IMR-90 (cell line): ENCODE results near the gene MTF1.
A peak's percentile ranks its signal among the peaks of the same experiment; 100 is the strongest.

Source experiments
- CEBPB ChIP-seq: IDR thresholded peaks from 2 replicates; pipeline ENCODE4 v1.6.1; 2012; ENCODE audit warnings: low read depth, low read length, improper control_type of control experiment
- CHD1 ChIP-seq: IDR thresholded peaks from 2 replicates; pipeline ENCODE4 v1.6.1; 2012; ENCODE audit warnings: low read depth, low read length, improper control_type of control experiment
- CTCF ChIP-seq: conservative IDR thresholded peaks from 2 replicates; pipeline ENCODE4 v1.5.1; 2012; ENCODE audit warnings: mild to moderate bottlenecking, low read depth, low read length, improper control_type of control experiment
- FOS ChIP-seq: fragments of 150-350 bp; IDR thresholded peaks from 2 replicates; pipeline ENCODE4 v1.6.1; 2016; ENCODE audit warnings: low read depth, low read length
- MAFK ChIP-seq: IDR thresholded peaks from 2 replicates; pipeline ENCODE4 v1.6.1; 2012; ENCODE audit warnings: low read depth, low read length, improper control_type of control experiment
- MAZ ChIP-seq: IDR thresholded peaks from 2 replicates; pipeline ENCODE4 v1.6.1; 2012; ENCODE audit warnings: low read depth, mild to moderate bottlenecking, low read length, improper control_type of control experiment, moderate library complexity, borderline replicate concordance
- POLR2A ChIP-seq: IDR thresholded peaks from 2 replicates; pipeline ENCODE4 v1.6.1; 2012; ENCODE audit warnings: mild to moderate bottlenecking, low read depth, low read length
- RAD21 ChIP-seq: IDR thresholded peaks from 2 replicates; pipeline ENCODE4 v1.6.1; 2012; ENCODE audit warnings: low read length, improper control_type of control experiment
- RCOR1 ChIP-seq: IDR thresholded peaks from 2 replicates; pipeline ENCODE4 v1.6.1; 2012; ENCODE audit warnings: mild to moderate bottlenecking, low read length, improper control_type of control experiment; ENCODE audit not compliant: insufficient replicate concordance
- RFX5 ChIP-seq: IDR thresholded peaks from 2 replicates; pipeline ENCODE4 v1.8.0; 2012; ENCODE audit warnings: low read depth, mild to moderate bottlenecking, low read length, moderate library complexity
- SMC3 ChIP-seq: fragments of 150-350 bp; IDR thresholded peaks from 2 replicates; pipeline ENCODE4 v1.6.1; 2016; ENCODE audit warnings: low read depth, mild to moderate bottlenecking, antibody characterized with exemption, low read length, moderate library complexity

GRCh38 chr1:37851262-37851661 is 8.1 kb downstream of the MTF1 start:
- TF ChIP-seq CTCF (no peak), POLR2A (no peak), CEBPB (peak; percentile 77), SMC3 (no peak), RFX5 (no peak), MAZ (no peak), MAFK (no peak; the same call in 1 of the 2 replicates), RAD21 (no peak), CHD1 (no peak), FOS (no peak), RCOR1 (no peak)
